ENCODE results near the gene CILP2. TPM values are rescaled to one million over a fixed set of nuclear protein-coding genes. Genes with fewer than 3 reads are reported as not detected.

Gene CILP2
- total and polyA plus RNA-seq, 2 experiments from 2014 or later, result 4.0 to 21.6 TPM

DNA sequence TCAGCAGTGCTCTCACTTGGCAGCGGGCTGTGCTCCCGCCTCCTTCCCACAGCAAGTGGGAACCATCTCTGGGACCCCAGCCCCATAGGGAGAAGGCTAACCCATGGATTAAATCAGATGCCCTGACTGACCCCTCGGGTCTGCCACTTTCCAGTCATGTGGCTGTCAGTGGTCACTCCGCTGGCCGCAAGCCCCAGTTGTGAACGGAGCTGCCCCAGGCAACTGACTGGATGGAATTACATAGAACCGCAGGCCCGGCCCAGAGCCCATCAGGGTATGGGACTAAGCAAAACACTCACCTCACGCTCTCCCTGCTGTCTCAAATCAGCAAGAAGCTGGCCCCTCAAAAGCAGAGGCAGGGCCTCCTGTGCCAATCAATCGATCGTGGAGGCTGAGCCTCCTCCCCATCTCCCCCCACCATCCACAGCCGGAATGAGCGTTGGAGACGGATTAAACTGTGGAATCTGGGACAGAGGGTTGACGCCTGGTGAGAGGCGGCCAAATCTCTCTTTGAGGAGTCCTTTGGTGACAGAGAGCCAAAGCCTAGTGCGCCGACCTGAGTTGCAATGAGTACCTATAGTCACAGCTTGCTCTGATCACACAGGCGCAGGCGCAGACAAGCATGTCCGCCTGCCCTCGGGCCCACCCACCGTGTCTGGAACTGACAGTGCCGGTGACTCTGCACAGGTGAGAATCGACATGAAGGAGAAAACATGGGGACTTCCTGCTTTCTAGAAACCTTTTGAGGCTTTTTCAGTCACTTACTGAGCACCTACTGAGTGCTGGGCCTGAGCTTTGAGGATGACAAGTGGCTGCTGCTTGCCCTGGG lies 41.7 kb downstream of the CILP2 start:
- no peak for TF ChIP-seq ZNF331 (CRISPR knock-in tag; IDR thresholded peaks at IDR 0.05; ENCODE audit: low read depth)
- no peak for TF ChIP-seq EZH2phosphoT487 (IDR thresholded peaks at IDR 0.05; ENCODE audit: unreplicated experiment)
- TF ChIP-seq, protein P1, sequence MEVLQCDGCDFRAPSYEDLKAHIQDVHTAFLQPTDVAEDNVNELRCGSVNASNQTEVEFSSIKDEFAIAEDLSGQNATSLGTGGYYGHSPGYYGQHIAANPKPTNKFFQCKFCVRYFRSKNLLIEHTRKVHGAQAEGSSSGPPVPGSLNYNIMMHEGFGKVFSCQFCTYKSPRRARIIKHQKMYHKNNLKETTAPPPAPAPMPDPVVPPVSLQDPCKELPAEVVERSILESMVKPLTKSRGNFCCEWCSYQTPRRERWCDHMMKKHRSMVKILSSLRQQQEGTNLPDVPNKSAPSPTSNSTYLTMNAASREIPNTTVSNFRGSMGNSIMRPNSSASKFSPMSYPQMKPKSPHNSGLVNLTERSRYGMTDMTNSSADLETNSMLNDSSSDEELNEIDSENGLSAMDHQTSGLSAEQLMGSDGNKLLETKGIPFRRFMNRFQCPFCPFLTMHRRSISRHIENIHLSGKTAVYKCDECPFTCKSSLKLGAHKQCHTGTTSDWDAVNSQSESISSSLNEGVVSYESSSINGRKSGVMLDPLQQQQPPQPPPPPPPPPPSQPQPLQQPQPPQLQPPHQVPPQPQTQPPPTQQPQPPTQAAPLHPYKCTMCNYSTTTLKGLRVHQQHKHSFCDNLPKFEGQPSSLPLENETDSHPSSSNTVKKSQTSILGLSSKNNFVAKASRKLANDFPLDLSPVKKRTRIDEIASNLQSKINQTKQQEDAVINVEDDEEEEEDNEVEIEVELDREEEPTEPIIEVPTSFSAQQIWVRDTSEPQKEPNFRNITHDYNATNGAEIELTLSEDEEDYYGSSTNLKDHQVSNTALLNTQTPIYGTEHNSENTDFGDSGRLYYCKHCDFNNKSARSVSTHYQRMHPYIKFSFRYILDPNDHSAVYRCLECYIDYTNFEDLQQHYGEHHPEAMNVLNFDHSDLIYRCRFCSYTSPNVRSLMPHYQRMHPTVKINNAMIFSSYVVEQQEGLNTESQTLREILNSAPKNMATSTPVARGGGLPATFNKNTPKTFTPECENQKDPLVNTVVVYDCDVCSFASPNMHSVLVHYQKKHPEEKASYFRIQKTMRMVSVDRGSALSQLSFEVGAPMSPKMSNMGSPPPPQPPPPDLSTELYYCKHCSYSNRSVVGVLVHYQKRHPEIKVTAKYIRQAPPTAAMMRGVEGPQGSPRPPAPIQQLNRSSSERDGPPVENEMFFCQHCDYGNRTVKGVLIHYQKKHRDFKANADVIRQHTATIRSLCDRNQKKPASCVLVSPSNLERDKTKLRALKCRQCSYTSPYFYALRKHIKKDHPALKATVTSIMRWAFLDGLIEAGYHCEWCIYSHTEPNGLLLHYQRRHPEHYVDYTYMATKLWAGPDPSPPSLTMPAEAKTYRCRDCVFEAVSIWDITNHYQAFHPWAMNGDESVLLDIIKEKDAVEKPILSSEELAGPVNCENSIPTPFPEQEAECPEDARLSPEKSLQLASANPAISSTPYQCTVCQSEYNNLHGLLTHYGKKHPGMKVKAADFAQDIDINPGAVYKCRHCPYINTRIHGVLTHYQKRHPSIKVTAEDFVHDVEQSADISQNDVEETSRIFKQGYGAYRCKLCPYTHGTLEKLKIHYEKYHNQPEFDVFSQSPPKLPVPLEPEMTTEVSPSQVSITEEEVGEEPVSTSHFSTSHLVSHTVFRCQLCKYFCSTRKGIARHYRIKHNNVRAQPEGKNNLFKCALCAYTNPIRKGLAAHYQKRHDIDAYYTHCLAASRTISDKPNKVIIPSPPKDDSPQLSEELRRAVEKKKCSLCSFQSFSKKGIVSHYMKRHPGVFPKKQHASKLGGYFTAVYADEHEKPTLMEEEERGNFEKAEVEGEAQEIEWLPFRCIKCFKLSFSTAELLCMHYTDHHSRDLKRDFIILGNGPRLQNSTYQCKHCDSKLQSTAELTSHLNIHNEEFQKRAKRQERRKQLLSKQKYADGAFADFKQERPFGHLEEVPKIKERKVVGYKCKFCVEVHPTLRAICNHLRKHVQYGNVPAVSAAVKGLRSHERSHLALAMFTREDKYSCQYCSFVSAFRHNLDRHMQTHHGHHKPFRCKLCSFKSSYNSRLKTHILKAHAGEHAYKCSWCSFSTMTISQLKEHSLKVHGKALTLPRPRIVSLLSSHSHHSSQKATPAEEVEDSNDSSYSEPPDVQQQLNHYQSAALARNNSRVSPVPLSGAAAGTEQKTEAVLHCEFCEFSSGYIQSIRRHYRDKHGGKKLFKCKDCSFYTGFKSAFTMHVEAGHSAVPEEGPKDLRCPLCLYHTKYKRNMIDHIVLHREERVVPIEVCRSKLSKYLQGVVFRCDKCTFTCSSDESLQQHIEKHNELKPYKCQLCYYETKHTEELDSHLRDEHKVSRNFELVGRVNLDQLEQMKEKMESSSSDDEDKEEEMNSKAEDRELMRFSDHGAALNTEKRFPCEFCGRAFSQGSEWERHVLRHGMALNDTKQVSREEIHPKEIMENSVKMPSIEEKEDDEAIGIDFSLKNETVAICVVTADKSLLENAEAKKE (CRISPR knock-in tag; IDR thresholded peaks at IDR 0.05), result no peak
- TF ChIP-seq, protein P2, sequence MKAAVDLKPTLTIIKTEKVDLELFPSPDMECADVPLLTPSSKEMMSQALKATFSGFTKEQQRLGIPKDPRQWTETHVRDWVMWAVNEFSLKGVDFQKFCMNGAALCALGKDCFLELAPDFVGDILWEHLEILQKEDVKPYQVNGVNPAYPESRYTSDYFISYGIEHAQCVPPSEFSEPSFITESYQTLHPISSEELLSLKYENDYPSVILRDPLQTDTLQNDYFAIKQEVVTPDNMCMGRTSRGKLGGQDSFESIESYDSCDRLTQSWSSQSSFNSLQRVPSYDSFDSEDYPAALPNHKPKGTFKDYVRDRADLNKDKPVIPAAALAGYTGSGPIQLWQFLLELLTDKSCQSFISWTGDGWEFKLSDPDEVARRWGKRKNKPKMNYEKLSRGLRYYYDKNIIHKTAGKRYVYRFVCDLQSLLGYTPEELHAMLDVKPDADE (IDR thresholded peaks at IDR 0.05), result no peak
- TF ChIP-seq NANOG (IDR thresholded peaks at IDR 0.05; ENCODE audit: borderline replicate concordance), result no peak
- no peak for TF ChIP-seq ZNF114 (CRISPR knock-in tag; IDR thresholded peaks at IDR 0.05)
- TF ChIP-seq REST (IDR thresholded peaks at IDR 0.05; ENCODE audit: unreplicated experiment), result no peak
- no peak for TF ChIP-seq CREB1 (CRISPR knock-in tag; IDR thresholded peaks at IDR 0.05; ENCODE audit: low read depth)
- TF ChIP-seq, protein P3, sequence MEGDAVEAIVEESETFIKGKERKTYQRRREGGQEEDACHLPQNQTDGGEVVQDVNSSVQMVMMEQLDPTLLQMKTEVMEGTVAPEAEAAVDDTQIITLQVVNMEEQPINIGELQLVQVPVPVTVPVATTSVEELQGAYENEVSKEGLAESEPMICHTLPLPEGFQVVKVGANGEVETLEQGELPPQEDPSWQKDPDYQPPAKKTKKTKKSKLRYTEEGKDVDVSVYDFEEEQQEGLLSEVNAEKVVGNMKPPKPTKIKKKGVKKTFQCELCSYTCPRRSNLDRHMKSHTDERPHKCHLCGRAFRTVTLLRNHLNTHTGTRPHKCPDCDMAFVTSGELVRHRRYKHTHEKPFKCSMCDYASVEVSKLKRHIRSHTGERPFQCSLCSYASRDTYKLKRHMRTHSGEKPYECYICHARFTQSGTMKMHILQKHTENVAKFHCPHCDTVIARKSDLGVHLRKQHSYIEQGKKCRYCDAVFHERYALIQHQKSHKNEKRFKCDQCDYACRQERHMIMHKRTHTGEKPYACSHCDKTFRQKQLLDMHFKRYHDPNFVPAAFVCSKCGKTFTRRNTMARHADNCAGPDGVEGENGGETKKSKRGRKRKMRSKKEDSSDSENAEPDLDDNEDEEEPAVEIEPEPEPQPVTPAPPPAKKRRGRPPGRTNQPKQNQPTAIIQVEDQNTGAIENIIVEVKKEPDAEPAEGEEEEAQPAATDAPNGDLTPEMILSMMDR (conservative IDR thresholded peaks at IDR 0.05; ENCODE audit: low read depth in 2 of 2), result no peak
- TF ChIP-seq POLR2AphosphoS5 (IDR thresholded peaks at IDR 0.05; ENCODE audit: low read depth), result no peak
- TF ChIP-seq JUNB (IDR thresholded peaks at IDR 0.05; ENCODE audit: unreplicated experiment), result no peak
- TF ChIP-seq EZH2 (IDR thresholded peaks at IDR 0.05; ENCODE audit: low read depth, unreplicated experiment), result no peak
- TF ChIP-seq STAT1 (IDR thresholded peaks at IDR 0.05; ENCODE audit: unreplicated experiment), result no peak
- no peak overlapping the region; the same call in 1 of the 2 replicates for H3K27ac ChIP-seq (ENCODE audit: low read depth)

More for the DNA sequence above, 41.7 kb downstream of the CILP2 start:
- Histone ChIP-seq H3K79me2 (replicated peaks; ENCODE audit: insufficient read depth) (no peaks in the 10 kb centered on the region), H3K4me2 (no peak overlapping the region), H2AFZ (no peak overlapping the region), H3K9me2 (ENCODE audit: insufficient read depth) (no peaks in the 10 kb centered on the region), H3K4me1 (ENCODE audit: insufficient read depth) (no peaks in the 10 kb centered on the region), H3K4me3 (no peak overlapping the region), H3K36me3 (ENCODE audit: insufficient read depth) (no peaks in the 10 kb centered on the region), H3F3A (replicated peaks; ENCODE audit: low read depth) (no peaks in the 10 kb centered on the region), H4K20me1 (replicated peaks; ENCODE audit: insufficient read depth) (no peaks in the 10 kb centered on the region), H3K27me3 (ENCODE audit: insufficient read depth) (no peaks in the 10 kb centered on the region)
- no peak overlapping the region for H3K4me3 Mint-ChIP-seq
- DNase-seq (ENCODE audit: low spot score), result no peak
- peaks cover 7% of the 10 kb centered on the region; the same call in 2 of the 3 replicates for H3K4me1 Mint-ChIP-seq
- H3K36me3 Mint-ChIP-seq (ENCODE audit: low read depth), result no peaks in the 10 kb centered on the region
- H3K27ac Mint-ChIP-seq, result no peak overlapping the region
- ATAC-seq, result no peak
- H3K27me3 Mint-ChIP-seq (ENCODE audit: insufficient read depth, low read depth, poor library complexity), result peaks cover 3% of the 10 kb centered on the region
- no peaks in the 10 kb centered on the region for H3K9me3 Mint-ChIP-seq

Measured in GM23338 (cell line).